Urinary bladder (tissue), 2 donors: ENCODE data around the gene C3orf18. TPM values are rescaled to one million over a fixed set of nuclear protein-coding genes. Genes with fewer than 3 reads are reported as not detected.

Experiments used
- polyA plus RNA-seq: library from polyadenylated mRNA; stranded (reverse); fragments of 200-250 nt; gene quantifications from one replicate; pipeline ENCODE4 v1.2.3, GENCODE V29; 2013
- total RNA-seq: library from RNA; depleted of rRNA; stranded (reverse); fragments of >200 nt; gene quantifications from one replicate; pipeline ENCODE4 v1.2.3, GENCODE V29; 2014
- donor health status: healthy.

C3orf18 gene
- total and polyA plus RNA-seq, 2 donors = 9.3 to 21.6 TPM

Other genes starting within 250 kb of the C3orf18 start
- 44.0 TPM for gene HYAL2, start 245.0 kb downstream of the C3orf18 start, total RNA-seq
- 121 TPM for gene HYAL2, start 245.0 kb downstream of the C3orf18 start, polyA plus RNA-seq
- gene TUSC2, start 239.5 kb downstream of the C3orf18 start, total RNA-seq = 4.5 TPM
- gene TUSC2, start 239.5 kb downstream of the C3orf18 start, polyA plus RNA-seq = 48.5 TPM
- 25.4 TPM for gene RASSF1, start 226.9 kb downstream of the C3orf18 start, total RNA-seq
- 41.5 TPM for gene RASSF1, start 226.9 kb downstream of the C3orf18 start, polyA plus RNA-seq
- gene ZMYND10, start 222.0 kb downstream of the C3orf18 start, total RNA-seq = 1.2 TPM
- 0.62 TPM for gene ZMYND10, start 222.0 kb downstream of the C3orf18 start, polyA plus RNA-seq
- 17.3 TPM for gene NPRL2, start 217.0 kb downstream of the C3orf18 start, total RNA-seq
- gene NPRL2, start 217.0 kb downstream of the C3orf18 start, polyA plus RNA-seq = 17.0 TPM
- gene CYB561D2, start 216.9 kb downstream of the C3orf18 start, total RNA-seq = 8.6 TPM
- gene CYB561D2, start 216.9 kb downstream of the C3orf18 start, polyA plus RNA-seq = 19.2 TPM
- gene TMEM115, start 208.2 kb downstream of the C3orf18 start, total RNA-seq = 16.2 TPM
- 49.8 TPM for gene TMEM115, start 208.2 kb downstream of the C3orf18 start, polyA plus RNA-seq
- gene CACNA2D2, start 64.1 kb downstream of the C3orf18 start, total RNA-seq = 1.4 TPM
- gene CACNA2D2, start 64.1 kb downstream of the C3orf18 start, polyA plus RNA-seq = 1.3 TPM
- gene HEMK1, start 1.8 kb upstream of the C3orf18 start, total RNA-seq = 15.0 TPM
- gene HEMK1, start 1.8 kb upstream of the C3orf18 start, polyA plus RNA-seq = 17.6 TPM
- gene CISH, start 44.0 kb upstream of the C3orf18 start, total RNA-seq = 5.0 TPM
- 7.9 TPM for gene CISH, start 44.0 kb upstream of the C3orf18 start, polyA plus RNA-seq
- gene MAPKAPK3, start 49.4 kb upstream of the C3orf18 start, total RNA-seq = 20.5 TPM
- gene MAPKAPK3, start 49.4 kb upstream of the C3orf18 start, polyA plus RNA-seq = 23.0 TPM
- 1.7 TPM for gene DOCK3, start 107.2 kb upstream of the C3orf18 start, total RNA-seq
- 0.66 TPM for gene DOCK3, start 107.2 kb upstream of the C3orf18 start, polyA plus RNA-seq